K562 treated with DMSO at 1 percent for 4 hours (cell line): ENCODE data around the gene ABCB6. TPM values are rescaled to one million over a fixed set of nuclear protein-coding genes. Genes with fewer than 3 reads are reported as not detected.

ENCODE experiments used
- total RNA-seq: library from RNA; unstranded; fragments of 300-600 nt; gene quantifications from 2 replicates; pipeline ENCODE4 v1.2.3, GENCODE V29; 2022; ENCODE audit not compliant: insufficient read depth

The ABCB6 gene
- 17.4 and 17.7 TPM in 2 replicates for total RNA-seq

GRCh38 chr2:219218732-219219701, at the start of gene ABCB6:
Gene ABCB6, minus strand, starts transcription at chr2:219218958. Its CDS starts 285 bp downstream, at chr2:219218673.

GRCh38 chr2:219253753-219254589, 35.2 kb upstream of the ABCB6 start, which contains the start of gene TUBA4A:
Gene TUBA4A, minus strand, starts transcription at chr2:219253918. Its CDS starts 60 bp downstream, at chr2:219253858.

GRCh38 chr2:219252900-219253752, 34.4 kb upstream of the ABCB6 start, which contains the start of gene TUBA4B:
Gene TUBA4B, plus strand, starts transcription at chr2:219253243. Its CDS starts 165 bp downstream, at chr2:219253408.

GRCh38 chr2:219245148-219245898, 26.6 kb upstream of the ABCB6 start, which contains the start of the genes GLB1L and STK16:
Gene GLB1L, minus strand, starts transcription at chr2:219245444. Its CDS starts 1,871 bp downstream, at chr2:219243573.
Gene STK16, plus strand, starts transcription at chr2:219245479. Its CDS starts 521 bp downstream, at chr2:219246000.

GRCh38 chr2:219229305-219230058, 10.7 kb upstream of the ABCB6 start, which contains the start of the genes ANKZF1 and ATG9A:
Gene ANKZF1, plus strand, starts transcription at chr2:219229806. Its CDS starts 452 bp downstream, at chr2:219230258.
Gene ATG9A, minus strand, starts transcription at chr2:219229636. Its CDS starts 1,612 bp downstream, at chr2:219228024.

GRCh38 chr2:219206328-219207133, 12.2 kb downstream of the ABCB6 start, which contains the start of gene ZFAND2B:
Gene ZFAND2B, plus strand, starts transcription at chr2:219206782. Its CDS starts 206 bp downstream, at chr2:219206988.

GRCh38 chr2:219177552-219178376, 41.0 kb downstream of the ABCB6 start, which contains the start of gene RETREG2:
Gene RETREG2, plus strand, starts transcription at chr2:219178275. Its CDS starts 78 bp downstream, at chr2:219178353.

GRCh38 chr2:219176818-219177551, 41.8 kb downstream of the ABCB6 start, which contains the start of gene CNPPD1:
Gene CNPPD1, minus strand, starts transcription at chr2:219176925. Its CDS starts 97 bp downstream, at chr2:219176828.

GRCh38 chr2:219169930-219170654, 48.7 kb downstream of the ABCB6 start, which contains the start of gene SLC23A3:
Gene SLC23A3, minus strand, starts transcription at chr2:219170029. Its CDS starts 45 bp downstream, at chr2:219169984.

GRCh38 chr2:219160186-219161017, 58.4 kb downstream of the ABCB6 start, which contains the start of gene NHEJ1:
Gene NHEJ1, minus strand, starts transcription at chr2:219160815. Its CDS starts 2,453 bp downstream, at chr2:219158362.

Other genes with a start within 250 kb of the ABCB6 start
- 0.34 and 0.71 TPM in 2 replicates for gene FEV, start 233.8 kb downstream of the ABCB6 start, total RNA-seq
- not detected in 2 replicates for gene CRYBA2, start 225.5 kb downstream of the ABCB6 start, total RNA-seq
- gene CFAP65, start 177.4 kb downstream of the ABCB6 start, total RNA-seq: not detected in 2 replicates
- not detected in 2 replicates for gene IHH, start 158.0 kb downstream of the ABCB6 start, total RNA-seq
- gene NHEJ1, start 58.1 kb downstream of the ABCB6 start, total RNA-seq: 8.9 and 10.1 TPM in 2 replicates
- not detected in 2 replicates for gene SLC23A3, start 48.9 kb downstream of the ABCB6 start, total RNA-seq
- 48.8 and 50.1 TPM in 2 replicates for gene CNPPD1, start 42.0 kb downstream of the ABCB6 start, total RNA-seq
- gene RETREG2, start 40.7 kb downstream of the ABCB6 start, total RNA-seq: 22.5 and 26.1 TPM in 2 replicates
- 33.3 and 35.6 TPM in 2 replicates for gene ZFAND2B, start 12.2 kb downstream of the ABCB6 start, total RNA-seq
- 28.0 and 42.6 TPM in 2 replicates for gene ATG9A, start 10.7 kb upstream of the ABCB6 start, total RNA-seq
- gene ANKZF1, start 10.8 kb upstream of the ABCB6 start, total RNA-seq: 24.8 and 29.7 TPM in 2 replicates
- gene GLB1L, start 26.5 kb upstream of the ABCB6 start, total RNA-seq: 2.2 and 4.3 TPM in 2 replicates
- 17.2 and 19.3 TPM in 2 replicates for gene STK16, start 26.5 kb upstream of the ABCB6 start, total RNA-seq
- gene TUBA4B, start 34.3 kb upstream of the ABCB6 start, total RNA-seq: not detected in 2 replicates
- gene TUBA4A, start 35.0 kb upstream of the ABCB6 start, total RNA-seq: 57.6 and 69.6 TPM in 2 replicates
- gene DNAJB2, start 60.4 kb upstream of the ABCB6 start, total RNA-seq: 21.9 and 24.5 TPM in 2 replicates
- gene PTPRN, start 90.4 kb upstream of the ABCB6 start, total RNA-seq: 0.53 and 2.8 TPM in 2 replicates
- not detected in 2 replicates for gene RESP18, start 113.8 kb upstream of the ABCB6 start, total RNA-seq
- 53.4 and 54.1 TPM in 2 replicates for gene DNPEP, start 169.0 kb upstream of the ABCB6 start, total RNA-seq
- gene DES, start 199.4 kb upstream of the ABCB6 start, total RNA-seq: 23.8 and 34.9 TPM in 2 replicates
- gene SPEG, start 215.9 kb upstream of the ABCB6 start, total RNA-seq: 6.2 and 10.7 TPM in 2 replicates